Activated T-cell treated with anti-CD3 and anti-CD28 coated beads for 4 hours (primary cell): ENCODE results near the gene SYNE2.

Experiments
- DNase-seq: peaks from one replicate; pipeline ENCODE4 v3.0.0-alpha.2; 2020

SYNE2 gene

GRCh38 chr14:64232095-64232838 lies 379.5 kb downstream of the SYNE2 start:
- no peak for DNase-seq

- no peak for DNase-seq
These were observed 380.1 kb downstream of the SYNE2 start for GRCh38 chr14:64232944-64233343.

GRCh38 chr14:64233531-64234190 lies 380.9 kb downstream of the SYNE2 start:
- no peak for DNase-seq

GRCh38 chr14:64234877-64235651 lies 382.3 kb downstream of the SYNE2 start:
- DNase-seq, result no peak

- no peak for DNase-seq
These were observed 383.1 kb downstream of the SYNE2 start for GRCh38 chr14:64235652-64236640.

GRCh38 chr14:64238049-64238448 lies 385.2 kb downstream of the SYNE2 start:
- no peak for DNase-seq

GRCh38 chr14:64238631-64239030 lies 385.8 kb downstream of the SYNE2 start:
- DNase-seq, result no peak

- no peak for DNase-seq
These were observed 391.5 kb downstream of the SYNE2 start for GRCh38 chr14:64244279-64244678.

- no peak for DNase-seq
These were observed 392.7 kb downstream of the SYNE2 start for GRCh38 chr14:64245491-64245890.

- DNase-seq, result no peak
These were observed 393.9 kb downstream of the SYNE2 start for GRCh38 chr14:64246688-64247087.

- no peak for DNase-seq
These were observed 394.4 kb downstream of the SYNE2 start for GRCh38 chr14:64247195-64247594.

GRCh38 chr14:64248689-64249088 lies 395.9 kb downstream of the SYNE2 start:
- no peak for DNase-seq

GRCh38 chr14:64249363-64249762 lies 396.6 kb downstream of the SYNE2 start:
- no peak for DNase-seq

GRCh38 chr14:64253672-64254071 lies 400.9 kb downstream of the SYNE2 start:
- DNase-seq, result no peak

GRCh38 chr14:64255756-64256155 lies 403.0 kb downstream of the SYNE2 start:
- no peak for DNase-seq

GRCh38 chr14:64260418-64260817 lies 407.6 kb downstream of the SYNE2 start:
- no peak for DNase-seq

GRCh38 chr14:64265222-64265621 lies 412.4 kb downstream of the SYNE2 start:
- no peak for DNase-seq

GRCh38 chr14:64266239-64266638 lies 413.4 kb downstream of the SYNE2 start:
- no peak for DNase-seq

- no peak for DNase-seq
These were observed 419.2 kb downstream of the SYNE2 start for GRCh38 chr14:64272019-64272418.
